ENCODE measurements around the gene SLC27A2.

SLC27A2 gene

DNA sequence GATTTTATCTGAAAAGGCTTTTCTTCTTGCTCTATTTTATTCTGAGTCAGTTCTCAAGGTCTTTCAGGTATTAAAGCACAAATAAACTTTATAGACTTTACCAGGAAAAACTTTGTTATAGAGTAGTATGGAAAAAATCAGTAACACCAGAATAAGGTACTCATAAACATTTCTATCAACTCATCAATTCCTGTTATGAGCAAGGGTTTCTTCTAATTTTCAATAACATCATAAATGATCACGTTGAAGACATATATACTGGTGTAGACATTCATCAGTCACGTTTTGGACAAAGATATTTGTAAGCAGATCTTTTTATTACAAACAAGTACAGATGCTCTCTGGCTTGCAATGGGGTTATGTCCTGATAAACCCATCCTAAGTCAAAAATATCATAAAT is 93.1 kb downstream of the SLC27A2 start:
- no peaks in the 10 kb centered on the region for H4K20me1 ChIP-seq (ENCODE audit: insufficient read depth)
- H2AFZ ChIP-seq (ENCODE audit: low read depth): no peak overlapping the region
- no peak overlapping the region for H3K9ac ChIP-seq
- H3K4me2 ChIP-seq: no peak overlapping the region
- no peaks in the 10 kb centered on the region for H3K36me3 ChIP-seq (ENCODE audit: insufficient read depth)
- no peaks in the 10 kb centered on the region for H3K27me3 ChIP-seq (ENCODE audit: insufficient read depth, low read depth)
- no peaks in the 10 kb centered on the region for H3K79me2 ChIP-seq (ENCODE audit: insufficient read depth, low read depth)
- no peak for TF ChIP-seq CTCF (conservative IDR thresholded peaks at IDR 0.05; ENCODE audit: low read depth, low read length)
- no peaks in the 10 kb centered on the region for H3K4me1 ChIP-seq (ENCODE audit: low read depth, poor library complexity, severe bottlenecking)
- H3K27ac ChIP-seq: no peak overlapping the region
- H3K4me3 ChIP-seq (IDR thresholded peaks at IDR 0.05; ENCODE audit: insufficient read depth, low read depth, low read length): no peak overlapping the region

- Histone ChIP-seq H3K79me2 (ENCODE audit: insufficient read depth, low read depth) (no peaks in the 10 kb centered on the region), H2AFZ (ENCODE audit: low read depth) (no peak overlapping the region), H3K27me3 (ENCODE audit: insufficient read depth, low read depth) (no peaks in the 10 kb centered on the region), H3K9ac (no peak overlapping the region), H3K4me3 (IDR thresholded peaks at IDR 0.05; ENCODE audit: insufficient read depth, low read depth, low read length) (no peak overlapping the region), H3K4me2 (no peak overlapping the region), H4K20me1 (ENCODE audit: insufficient read depth) (no peaks in the 10 kb centered on the region), H3K36me3 (ENCODE audit: insufficient read depth) (no peaks in the 10 kb centered on the region), H3K4me1 (ENCODE audit: low read depth, poor library complexity, severe bottlenecking) (no peaks in the 10 kb centered on the region), H3K27ac (no peak overlapping the region)
- no peak for TF ChIP-seq CTCF (conservative IDR thresholded peaks at IDR 0.05; ENCODE audit: low read depth, low read length)
These were observed 93.9 kb downstream of the SLC27A2 start for GRCh38 chr15:50275908-50276307.

DNA sequence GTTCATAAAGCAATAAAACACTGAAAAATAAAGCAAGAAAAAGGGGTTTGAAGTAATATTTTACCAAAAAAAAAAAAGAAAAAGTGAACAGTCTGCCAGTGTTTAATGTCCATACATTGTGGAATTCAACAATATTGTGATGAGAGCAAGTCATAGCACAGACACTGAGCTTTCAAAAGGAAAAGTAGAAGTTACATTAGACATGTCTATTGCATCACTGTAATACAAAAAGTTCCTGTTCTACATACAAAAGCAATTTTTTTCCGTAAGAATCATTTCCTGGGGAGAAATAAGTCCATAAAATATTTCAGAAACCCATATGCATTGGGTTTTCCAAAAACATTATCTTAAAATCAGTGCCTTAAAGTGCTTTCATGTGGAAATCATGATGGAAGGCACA is 95.4 kb downstream of the SLC27A2 start:
- no peak for TF ChIP-seq CTCF (conservative IDR thresholded peaks at IDR 0.05; ENCODE audit: low read depth, low read length)
- Histone ChIP-seq H3K9ac (no peak overlapping the region), H3K4me2 (no peak overlapping the region), H3K4me3 (IDR thresholded peaks at IDR 0.05; ENCODE audit: insufficient read depth, low read depth, low read length) (no peak overlapping the region), H3K27ac (no peak overlapping the region), H3K79me2 (ENCODE audit: insufficient read depth, low read depth) (no peaks in the 10 kb centered on the region), H3K27me3 (ENCODE audit: insufficient read depth, low read depth) (no peaks in the 10 kb centered on the region), H3K4me1 (ENCODE audit: low read depth, poor library complexity, severe bottlenecking) (no peaks in the 10 kb centered on the region), H3K36me3 (ENCODE audit: insufficient read depth) (no peaks in the 10 kb centered on the region), H2AFZ (ENCODE audit: low read depth) (no peak overlapping the region), H4K20me1 (ENCODE audit: insufficient read depth) (no peaks in the 10 kb centered on the region)

- TF ChIP-seq CTCF (conservative IDR thresholded peaks at IDR 0.05; ENCODE audit: low read depth, low read length): no peak
- H3K4me3 ChIP-seq (IDR thresholded peaks at IDR 0.05; ENCODE audit: insufficient read depth, low read depth, low read length): no peak overlapping the region
- H3K79me2 ChIP-seq (ENCODE audit: insufficient read depth, low read depth): no peaks in the 10 kb centered on the region
- H3K9ac ChIP-seq: no peak overlapping the region
- no peaks in the 10 kb centered on the region for H3K36me3 ChIP-seq (ENCODE audit: insufficient read depth)
- H3K4me1 ChIP-seq (ENCODE audit: low read depth, poor library complexity, severe bottlenecking): no peaks in the 10 kb centered on the region
- H2AFZ ChIP-seq (ENCODE audit: low read depth): no peak overlapping the region
- no peak overlapping the region for H3K27ac ChIP-seq
- no peaks in the 10 kb centered on the region for H4K20me1 ChIP-seq (ENCODE audit: insufficient read depth)
- H3K27me3 ChIP-seq (ENCODE audit: insufficient read depth, low read depth): no peaks in the 10 kb centered on the region
- H3K4me2 ChIP-seq: no peak overlapping the region
These were observed 96.5 kb downstream of the SLC27A2 start for GRCh38 chr15:50278496-50278895.

- Histone ChIP-seq H3K36me3 (ENCODE audit: insufficient read depth) (no peaks in the 10 kb centered on the region), H3K9ac (no peak overlapping the region), H3K4me1 (ENCODE audit: low read depth, poor library complexity, severe bottlenecking) (no peaks in the 10 kb centered on the region), H4K20me1 (ENCODE audit: insufficient read depth) (no peaks in the 10 kb centered on the region), H3K27me3 (ENCODE audit: insufficient read depth, low read depth) (no peaks in the 10 kb centered on the region), H3K79me2 (ENCODE audit: insufficient read depth, low read depth) (no peaks in the 10 kb centered on the region), H3K4me3 (IDR thresholded peaks at IDR 0.05; ENCODE audit: insufficient read depth, low read depth, low read length) (no peak overlapping the region), H3K4me2 (no peak overlapping the region), H3K27ac (no peak overlapping the region), H2AFZ (ENCODE audit: low read depth) (no peak overlapping the region)
- no peak for TF ChIP-seq CTCF (conservative IDR thresholded peaks at IDR 0.05; ENCODE audit: low read depth, low read length)
These were observed 98.3 kb downstream of the SLC27A2 start for GRCh38 chr15:50280271-50280670.

All from KMS-11 (cell line).